ENCODE results near the gene EIF4E2.

DNA sequence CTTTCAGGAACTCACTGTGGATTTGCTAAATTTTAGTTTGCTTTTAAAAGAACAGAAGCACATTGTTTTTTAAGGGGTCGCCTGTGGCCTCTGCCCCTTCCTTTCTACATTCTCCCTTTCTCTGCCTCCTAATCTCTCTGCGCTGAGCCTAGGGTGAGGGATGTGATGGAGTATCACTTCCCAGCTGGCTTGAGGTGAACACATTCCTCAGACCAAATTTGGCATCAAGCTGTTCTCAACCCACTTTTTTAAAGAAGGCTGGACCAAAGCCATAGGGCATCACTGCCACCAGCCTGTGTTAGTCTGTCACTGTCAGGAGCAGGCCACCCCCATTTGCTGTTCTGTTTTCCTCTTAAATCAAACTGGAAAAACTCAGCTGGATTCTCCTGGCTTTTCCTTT is 27.4 kb downstream of the EIF4E2 start:
- TF ChIP-seq CTCF (IDR thresholded peaks at IDR 0.05; ENCODE audit: low read depth, low read length) (no peak), EZH2phosphoT487 (IDR thresholded peaks at IDR 0.05; ENCODE audit: low read depth) (no peak)

Measured in OCI-LY3 (cell line).